Stimulated activated naive CD4-positive, alpha-beta T cell (primary cell): ENCODE results near the gene AKAP13.
A peak's percentile ranks its signal among the peaks of the same experiment; 100 is the strongest.

Experiments used
- DNase-seq, 6 experiments: peaks; one replicate each; lab custom pipeline; 2025; lab: John Stamatoyannopoulos, UW

The AKAP13 gene

GRCh38 chr15:85704066-85704465, 323.7 kb downstream of the AKAP13 start:
- no peak for DNase-seq

GRCh38 chr15:85704720-85705429, 324.5 kb downstream of the AKAP13 start:
- DNase-seq = no peak

GRCh38 chr15:85706779-85707518, 326.5 kb downstream of the AKAP13 start:
- peak; percentile 19 to 76 (median 48) for DNase-seq

DNA sequence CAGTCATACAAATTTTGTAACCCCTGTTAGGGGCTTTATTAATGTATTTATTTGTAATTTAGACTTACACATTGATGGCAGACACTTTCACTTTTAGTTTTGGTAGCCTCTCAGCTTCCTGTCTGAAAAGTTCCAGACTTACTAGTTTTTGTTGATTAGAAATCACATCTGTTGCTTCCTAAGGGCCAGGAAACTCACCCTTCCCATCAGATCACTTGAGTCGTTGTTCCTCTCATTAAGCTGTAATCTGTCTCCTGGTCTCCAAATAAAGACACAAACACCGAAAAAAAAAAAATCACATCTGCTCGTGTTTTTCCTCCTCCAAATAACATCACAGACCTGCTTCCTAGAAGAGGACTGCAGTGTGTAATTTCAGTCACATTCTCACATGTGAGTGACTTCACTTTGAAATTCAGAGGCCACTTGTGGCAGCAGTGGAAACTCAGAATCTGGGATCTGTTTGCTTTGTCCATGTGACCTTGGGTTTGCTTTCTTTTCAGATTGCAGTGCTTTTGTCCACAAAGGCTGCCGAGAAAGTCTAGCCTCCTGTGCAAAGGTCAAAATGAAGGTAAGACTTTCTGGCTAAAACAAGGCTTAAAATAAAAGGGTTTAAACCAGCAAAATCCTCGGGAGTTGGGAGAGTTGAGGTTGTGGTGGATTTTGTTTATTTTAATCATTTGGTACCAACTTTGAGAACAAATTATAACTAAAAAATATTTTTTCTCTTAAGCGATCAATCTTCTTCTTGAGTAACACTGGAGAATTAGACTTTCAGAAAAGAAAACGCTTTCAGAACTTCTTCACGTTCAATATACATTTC, 327.3 kb downstream of the AKAP13 start:
- peak in 2 of 6 experiments; percentile 55 to 62 for DNase-seq

- no peak for DNase-seq
Measured at GRCh38 chr15:85708402-85708941, 328.1 kb downstream of the AKAP13 start.

- DNase-seq = no peak
Measured at GRCh38 chr15:85709250-85709649, 328.8 kb downstream of the AKAP13 start.

GRCh38 chr15:85710340-85710842, 330.0 kb downstream of the AKAP13 start:
- no peak for DNase-seq

- DNase-seq = no peak
Measured at GRCh38 chr15:85711580-85712192, 331.3 kb downstream of the AKAP13 start.

GRCh38 chr15:85716261-85716660, 335.9 kb downstream of the AKAP13 start:
- no peak for DNase-seq

DNA sequence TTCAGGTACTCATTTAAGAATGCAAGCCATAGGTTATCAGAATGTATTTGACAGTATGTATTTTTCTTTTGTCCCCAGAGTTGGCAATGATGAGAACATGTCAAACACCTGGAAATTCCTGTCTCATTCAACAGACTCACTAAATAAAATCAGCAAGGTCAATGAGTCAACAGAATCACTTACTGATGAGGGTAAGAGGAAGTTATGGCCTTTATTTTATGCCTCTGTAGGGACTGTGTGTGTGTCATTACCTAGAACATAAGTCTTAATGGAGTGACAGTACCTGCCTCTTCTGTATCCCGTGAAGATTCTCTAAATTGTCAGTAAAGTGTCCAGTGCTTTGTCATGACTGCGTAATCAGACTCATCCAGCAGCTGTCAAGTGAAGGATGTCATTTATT, 336.8 kb downstream of the AKAP13 start:
- DNase-seq = no peak

DNA sequence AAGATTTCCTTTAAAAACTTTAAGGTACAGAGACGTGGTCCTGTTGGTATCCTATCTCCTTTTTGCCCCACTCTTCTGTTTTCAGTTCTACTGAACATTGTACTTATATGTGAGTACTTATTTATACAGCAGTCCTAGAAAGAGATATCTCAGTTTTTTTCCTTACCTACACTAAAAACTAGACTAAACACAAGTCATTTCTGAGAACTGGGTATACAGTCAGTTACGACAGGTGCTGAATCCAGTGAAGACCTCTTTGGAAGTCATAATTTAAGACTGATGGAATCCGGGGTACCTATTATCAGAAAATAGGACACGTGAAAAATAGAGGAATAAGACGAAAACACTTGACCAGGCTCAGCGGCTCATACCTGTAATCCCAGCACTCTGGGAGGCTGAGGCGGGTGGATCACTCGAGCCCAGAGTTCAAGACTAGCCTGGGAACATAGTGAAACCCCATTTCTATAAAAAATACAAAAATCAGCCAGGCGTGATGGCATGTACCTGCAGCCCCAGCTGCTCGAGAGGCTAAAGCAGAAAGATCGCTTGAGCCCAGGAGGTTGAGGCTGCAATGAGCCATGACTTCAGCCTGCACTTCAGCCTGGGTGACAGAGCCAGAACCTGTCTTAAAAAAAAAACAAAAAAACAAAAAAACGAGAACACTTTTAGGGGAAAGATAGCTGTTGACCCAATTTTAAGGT, 338.0 kb downstream of the AKAP13 start:
- DNase-seq = no peak

GRCh38 chr15:85718981-85719380, 338.6 kb downstream of the AKAP13 start:
- no peak for DNase-seq

GRCh38 chr15:85722374-85723152, 342.2 kb downstream of the AKAP13 start:
- DNase-seq = no peak

GRCh38 chr15:85723960-85724945, 343.9 kb downstream of the AKAP13 start:
- DNase-seq = peak in 2 of 6 experiments; percentile 7 to 8

- DNase-seq = no peak
Measured at GRCh38 chr15:85725019-85725418, 344.6 kb downstream of the AKAP13 start.

- no peak for DNase-seq
Measured at GRCh38 chr15:85725564-85725963, 345.2 kb downstream of the AKAP13 start.

GRCh38 chr15:85726454-85726853, 346.1 kb downstream of the AKAP13 start:
- DNase-seq = no peak

DNA sequence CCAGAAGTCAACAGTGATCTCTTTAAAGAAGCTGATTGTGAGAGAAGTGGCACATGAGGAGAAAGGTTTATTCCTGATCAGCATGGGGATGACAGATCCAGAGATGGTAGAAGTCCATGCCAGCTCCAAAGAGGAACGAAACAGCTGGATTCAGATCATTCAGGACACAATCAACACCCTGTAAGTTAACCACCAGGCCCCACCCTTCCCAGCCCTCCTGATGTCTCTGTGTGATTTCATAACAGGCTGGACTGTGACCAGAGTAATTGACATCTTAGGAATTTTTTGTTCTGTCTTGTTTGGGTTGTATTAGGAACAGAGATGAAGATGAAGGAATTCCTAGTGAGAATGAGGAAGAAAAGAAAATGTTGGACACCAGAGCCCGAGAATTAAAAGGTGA, 346.7 kb downstream of the AKAP13 start:
- DNase-seq = no peak
